Caki2 (cell line): ENCODE results near the gene HLA-G. TPM values are rescaled to one million over a fixed set of nuclear protein-coding genes. Genes with fewer than 3 reads are reported as not detected.
"Not testable (repeated sequence)": the region's sequence is repeated elsewhere in the genome, so short reads cannot be mapped to it uniquely, and the experiment has no call there.

Experiments used
- DNase-seq: peaks from one replicate; pipeline ENCODE4 v3.0.0-alpha.2; 2015; ENCODE audit warnings: low read depth
- in situ Hi-C: cut with HindIII; loops from 2 replicates; pipeline ENCODE4 v1.10.0; 2016; ENCODE audit warnings: low sequenced_read_pairs, low pct_unique_long_range_greater_than_20kb, mixed read lengths
- total RNA-seq: library from RNA; depleted of rRNA; stranded (reverse); fragments of >200 nt; shearing (Covaris generic); gene quantifications from 2 replicates; pipeline ENCODE4 v1.2.3, GENCODE V29; 2014; ENCODE audit warnings: low replicate concordance; rRNA removed

HLA-G gene
- total RNA-seq, 1 experiment from 2014 or later, result not detected

DNA sequence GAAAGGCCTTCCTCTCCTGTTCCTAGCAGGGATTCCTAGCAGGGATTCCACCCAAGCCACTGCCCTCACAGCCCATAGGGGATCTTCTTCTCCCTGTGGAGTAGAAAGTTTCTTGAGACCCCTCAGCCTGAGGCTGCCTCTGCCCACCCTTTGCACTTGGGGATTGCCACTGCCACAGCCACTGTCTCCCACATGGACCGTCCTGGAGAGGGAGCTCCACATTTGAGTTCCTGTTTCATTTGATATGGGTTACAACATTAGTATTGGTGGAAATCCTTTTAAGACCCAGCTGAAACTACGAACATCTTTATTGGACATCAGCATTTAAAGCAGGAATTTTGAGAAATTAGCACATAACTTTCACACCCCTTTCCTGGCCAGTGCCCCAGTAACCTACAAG lies 25.6 kb downstream of the HLA-G start:
- DNase-seq, result no peak
- in situ Hi-C loops, result no loop called here

DNA sequence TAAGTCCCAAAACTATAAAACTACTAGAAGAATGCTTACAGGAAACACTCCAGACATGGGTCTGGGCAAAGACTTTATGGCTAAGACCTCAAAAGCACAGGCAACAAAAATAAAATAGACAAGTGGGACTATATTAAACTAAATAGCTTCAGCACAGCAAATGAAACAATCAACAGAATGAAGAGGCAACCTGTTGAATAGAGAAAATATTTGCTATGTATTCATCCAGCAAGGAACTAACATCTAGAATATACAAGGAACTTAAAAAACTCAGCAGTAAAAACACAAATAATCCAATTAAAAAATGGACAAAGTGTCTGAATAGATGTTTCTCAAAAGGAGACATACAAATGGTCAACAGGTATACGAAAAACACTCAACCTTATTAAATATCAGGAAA lies 30.4 kb downstream of the HLA-G start:
- in situ Hi-C loops, result no loop called here
- DNase-seq, result no peak

DNA sequence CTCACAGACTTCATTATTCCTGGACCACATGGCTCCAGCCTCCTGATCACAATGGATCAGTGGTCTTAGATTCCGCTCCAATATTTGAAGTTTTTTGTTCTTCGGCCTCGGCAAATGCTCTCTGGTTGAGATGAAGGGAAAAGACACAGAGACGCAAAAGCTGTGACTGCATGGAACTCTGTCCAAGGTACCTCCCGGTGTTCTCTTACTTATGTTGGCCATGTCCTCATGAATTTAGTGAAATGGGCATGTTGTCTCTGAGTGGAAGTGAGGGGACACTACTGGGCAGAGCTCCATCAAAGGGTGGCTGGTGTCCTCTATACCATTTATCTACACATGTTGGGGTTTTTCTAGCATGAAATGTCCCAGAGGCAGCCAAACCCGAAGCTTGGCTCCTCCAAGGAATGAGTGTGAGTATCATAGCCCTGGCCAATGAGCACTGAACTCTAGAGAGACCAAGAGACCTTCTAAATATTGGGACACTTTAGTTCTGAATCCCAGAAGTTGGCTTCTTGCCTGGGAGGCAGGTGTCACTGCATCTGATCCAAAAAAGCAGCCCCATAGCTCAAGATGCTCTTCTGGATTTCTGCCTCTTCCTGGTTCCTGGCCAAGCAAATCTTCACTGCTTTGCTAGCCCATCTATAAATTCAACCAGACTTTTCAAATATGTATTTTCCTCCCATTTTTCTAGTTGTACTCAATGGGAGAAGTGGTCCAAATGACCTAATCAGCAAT lies 34.1 kb downstream of the HLA-G start:
- in situ Hi-C loops, result no loop called here
- DNase-seq, result no peak

DNA sequence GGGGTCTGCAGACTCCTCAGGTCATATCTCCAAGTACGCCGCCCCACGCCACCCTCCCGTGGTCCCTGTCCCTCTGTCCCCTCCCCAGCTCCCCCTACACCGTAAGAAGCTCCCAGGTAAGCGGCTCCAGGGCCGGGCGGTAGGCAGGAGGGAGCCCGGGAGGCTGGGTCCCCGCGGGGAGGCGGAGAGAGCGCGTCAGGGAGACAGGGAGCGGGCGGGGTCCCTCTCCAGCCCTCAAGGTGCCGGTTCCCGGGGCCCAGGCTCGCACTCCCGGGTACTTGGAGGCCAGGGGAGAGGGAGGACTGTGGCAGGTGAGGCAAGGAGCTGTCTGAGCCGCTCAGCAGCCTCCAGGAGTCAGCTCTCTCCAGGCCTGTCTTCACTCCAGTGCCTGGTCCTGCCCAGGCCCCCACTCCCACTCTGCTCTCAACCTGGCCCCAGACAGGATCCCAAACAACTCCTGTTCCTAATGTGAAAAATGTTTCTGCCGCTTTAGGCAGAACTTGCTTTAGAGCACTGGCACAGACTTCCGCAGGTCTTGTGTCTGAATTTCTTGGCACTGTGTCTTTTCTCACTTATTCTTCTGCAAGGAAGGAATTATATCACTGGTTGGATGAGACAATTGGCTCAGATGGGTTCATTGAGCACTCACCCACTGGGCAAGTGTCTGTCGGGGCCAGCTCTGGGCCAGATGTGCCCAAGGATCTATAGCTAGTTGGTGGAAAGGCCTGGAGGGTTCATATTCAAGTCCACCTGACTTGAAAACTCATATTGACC lies 36.6 kb downstream of the HLA-G start:
- in situ Hi-C loops, result no loop called here
- DNase-seq, result no peak

DNA sequence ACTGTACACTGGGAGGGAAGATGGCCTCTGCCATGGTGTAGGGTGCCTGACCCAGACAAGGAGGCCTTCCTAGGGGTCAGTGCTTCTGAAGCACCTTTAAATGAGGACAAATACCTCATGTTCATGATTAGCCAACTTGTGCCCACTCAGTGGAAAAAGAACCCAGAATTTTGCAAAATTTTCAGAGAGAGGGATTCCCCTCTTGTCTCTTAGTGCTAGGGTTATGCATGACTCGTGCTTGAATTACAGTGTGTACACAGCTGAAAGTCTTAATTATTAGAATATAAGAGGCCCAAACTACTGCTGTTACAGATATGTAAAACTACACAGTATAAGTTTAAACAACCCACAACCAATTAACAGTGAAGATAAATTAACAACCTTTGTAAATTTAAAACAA lies 38.0 kb downstream of the HLA-G start:
- in situ Hi-C loops, result no loop called here
- no peak for DNase-seq

DNA sequence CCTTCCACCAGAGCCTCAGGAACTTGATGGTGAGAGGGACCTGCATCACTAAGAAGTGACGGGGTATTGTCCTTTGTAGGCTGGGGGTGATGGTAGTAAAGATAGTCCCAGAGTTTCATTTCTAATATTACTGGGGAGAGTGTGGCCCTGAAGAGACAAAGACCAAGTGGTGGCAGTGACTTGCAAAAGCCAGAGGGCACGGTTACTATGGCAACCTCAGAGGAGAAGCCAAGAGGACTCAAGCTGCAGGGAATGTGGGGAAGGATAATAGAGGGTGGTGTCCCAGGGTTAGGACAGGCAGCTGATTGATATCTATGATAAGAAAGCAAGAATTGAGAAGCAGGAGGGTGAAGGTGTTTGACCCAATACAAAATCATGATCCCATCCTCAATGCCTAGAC lies 42.5 kb downstream of the HLA-G start:
- no peak for DNase-seq
- in situ Hi-C loops, result no loop called here

DNA sequence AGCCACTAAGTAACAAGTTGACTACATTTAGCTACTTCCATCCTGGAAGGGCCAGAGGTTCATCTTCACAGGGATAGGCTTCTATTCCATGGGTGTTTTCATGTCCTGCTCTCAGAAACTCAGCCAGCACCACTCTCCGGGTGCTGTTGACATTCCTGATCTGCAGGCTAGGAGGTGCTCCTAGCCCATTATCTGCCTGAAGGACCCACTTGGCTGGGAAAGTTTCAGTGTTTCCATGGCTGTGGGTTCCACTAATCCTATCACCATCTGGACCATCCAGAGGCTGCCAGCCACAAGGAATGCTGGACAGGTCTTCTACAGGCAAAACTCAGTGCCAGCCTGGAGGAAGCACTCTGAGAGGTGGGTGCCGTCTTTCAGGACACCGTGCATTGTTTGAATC lies 45.2 kb downstream of the HLA-G start:
- in situ Hi-C loops, result no loop called here
- DNase-seq, result no peak

DNA sequence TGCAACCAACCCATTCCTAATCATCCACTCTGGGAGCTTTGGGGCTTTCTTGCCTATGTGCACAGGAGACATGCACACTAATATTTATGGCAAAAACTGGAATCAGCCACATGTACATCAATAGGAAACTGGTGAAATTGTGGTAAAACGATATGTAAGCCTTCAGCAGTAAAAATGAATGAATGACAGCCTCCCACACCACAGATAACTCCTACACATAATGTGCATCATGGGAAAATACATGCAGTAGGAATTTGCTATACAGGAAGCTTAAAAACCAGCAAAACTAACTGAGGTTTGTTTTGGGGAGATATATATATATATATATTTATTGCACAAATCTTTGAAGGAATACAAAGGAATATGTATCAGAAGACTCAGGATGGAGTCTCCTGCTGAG lies 47.6 kb downstream of the HLA-G start:
- in situ Hi-C loops, result no loop called here
- no peak for DNase-seq

DNA sequence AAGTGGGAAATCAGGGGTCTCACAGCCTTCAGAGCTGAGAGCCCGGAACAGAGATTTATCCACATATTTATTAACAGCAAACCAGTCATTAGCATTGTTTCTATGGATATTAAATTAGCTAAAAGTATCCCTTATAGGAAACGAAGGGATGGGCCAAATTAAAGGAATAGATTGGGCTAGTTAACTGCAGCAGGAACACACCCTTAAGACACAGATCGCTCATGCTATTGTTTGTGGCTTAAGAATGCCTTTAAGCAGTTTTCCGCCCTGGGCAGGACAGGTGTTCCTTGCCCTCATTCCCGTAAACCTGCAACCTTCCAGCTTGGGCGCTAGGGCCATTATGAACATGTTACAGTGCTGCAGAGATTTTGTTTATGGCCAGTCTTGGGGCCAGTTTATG lies 48.1 kb downstream of the HLA-G start:
- DNase-seq, in situ Hi-C loops: not testable (repeated sequence)

Other genes with a start within 250 kb of the HLA-G start
- not detected in 2 replicates for gene OR2H2, start 242.7 kb upstream of the HLA-G start, total RNA-seq
- gene GABBR1, start 194.6 kb upstream of the HLA-G start, total RNA-seq, result 1.6 and 3.4 TPM in 2 replicates
- gene MOG, start 170.7 kb upstream of the HLA-G start, total RNA-seq, result not detected in 2 replicates
- gene ZFP57, start 146.7 kb upstream of the HLA-G start, total RNA-seq, result not detected in 2 replicates
- gene HLA-F, start 104.4 kb upstream of the HLA-G start, total RNA-seq, result 50.6 and 59.2 TPM in 2 replicates
- gene HLA-A, start 114.7 kb downstream of the HLA-G start, total RNA-seq, result 1,302 and 1,396 TPM in 2 replicates
- gene POLR1H, start 233.4 kb downstream of the HLA-G start, total RNA-seq, result 33.2 and 52.3 TPM in 2 replicates
- gene PPP1R11, start 239.4 kb downstream of the HLA-G start, total RNA-seq, result 66.9 and 98.8 TPM in 2 replicates
- gene RNF39, start 247.9 kb downstream of the HLA-G start, total RNA-seq, result not detected in 2 replicates